OCI-LY3 (cell line): Measurements from ENCODE around the gene PRSS33.

Source experiments
- H2AFZ ChIP-seq: fragments of 200-600, 300-600 bp; shearing (Covaris generic); 2 replicates; pipeline ENCODE4 v1.6.0; 2014; ENCODE audit warnings: antibody characterized with exemption, low read depth, low read length
- H3K27ac ChIP-seq: fragments of 200-600, 300-600 bp; sonication (generic); 2 replicates; pipeline ENCODE4 v1.5.1; 2014; ENCODE audit warnings: mild to moderate bottlenecking, low read length, moderate library complexity, mixed read lengths
- H3K27me3 ChIP-seq: fragments of 200-600, 300-600 bp; sonication (generic); 2 replicates; pipeline ENCODE4 v1.6.1; 2014; ENCODE audit warnings: low read depth, low read length, mixed read lengths
- H3K36me3 ChIP-seq: fragments of 200-600, 300-600 bp; sonication (generic); replicated peaks from 2 replicates; pipeline ENCODE3; 2014; ENCODE audit warnings: low read depth, low read length, mixed read lengths
- H3K4me1 ChIP-seq: fragments of 300-600, 200-600 bp; sonication (generic); 2 replicates; pipeline ENCODE4 v1.6.1; 2014; ENCODE audit warnings: low read length, mixed read lengths
- H3K4me2 ChIP-seq: fragments of 200-600, 300-600 bp; sonication (generic); 2 replicates; pipeline ENCODE4 v1.6.1; 2014; ENCODE audit warnings: low read length, mixed read lengths
- H3K4me3 ChIP-seq: fragments of 300-600, 200-600 bp; sonication (generic); 2 replicates; pipeline ENCODE4 v1.5.1; 2014; ENCODE audit warnings: antibody characterized with exemption, mild to moderate bottlenecking, low read length, moderate library complexity
- H3K79me2 ChIP-seq: fragments of 300-600, 200-600 bp; shearing (Covaris generic); 2 replicates; pipeline ENCODE4 v1.6.1; 2014; ENCODE audit warnings: mild to moderate bottlenecking, low read length, mixed read lengths
- H3K9ac ChIP-seq: fragments of 300-600, 200-600 bp; shearing (Covaris generic); 2 replicates; pipeline ENCODE4 v1.6.0; 2014; ENCODE audit warnings: mild to moderate bottlenecking, low read length, moderate library complexity
- H3K9me3 ChIP-seq: fragments of 200-600, 300-600 bp; shearing (Covaris generic); 2 replicates; pipeline ENCODE4 v1.6.1; 2014; ENCODE audit warnings: low read length, mixed read lengths; ENCODE audit not compliant: insufficient read depth
- H4K20me1 ChIP-seq: fragments of 200-600, 300-600 bp; sonication (generic); 2 replicates; pipeline ENCODE4 v1.6.1; 2016; ENCODE audit warnings: low read length, mixed read lengths; ENCODE audit not compliant: insufficient read depth
- CTCF ChIP-seq: fragments of 200-600, 300-600 bp; sonication (generic); IDR thresholded peaks from 2 replicates; pipeline ENCODE4 v1.5.1; 2014; ENCODE audit warnings: antibody characterized with exemption, low read length, low read depth
- EZH2phosphoT487 ChIP-seq: fragments of 200-600 bp; shearing (Covaris generic); IDR thresholded peaks from 2 replicates; pipeline ENCODE4 v1.6.1; 2018; ENCODE audit warnings: antibody characterized with exemption, mixed run types, low read depth

Gene PRSS33

GRCh38 chr16:2763173-2763572, 24.2 kb downstream of the PRSS33 start:
- no peak overlapping the region for H3K27ac ChIP-seq
- H3K4me2 ChIP-seq: no peak overlapping the region
- peaks cover 94% of the 10 kb centered on the region for H3K36me3 ChIP-seq
- no peak overlapping the region for H3K4me3 ChIP-seq
- peaks cover 91% of the 10 kb centered on the region for H4K20me1 ChIP-seq
- H3K27me3 ChIP-seq: no peaks in the 10 kb centered on the region
- no peak overlapping the region for H3K9ac ChIP-seq
- TF ChIP-seq CTCF: no peak
- no peak for TF ChIP-seq EZH2phosphoT487
- H3K4me1 ChIP-seq: no peaks in the 10 kb centered on the region
- no peaks in the 10 kb centered on the region for H3K9me3 ChIP-seq
- H3K79me2 ChIP-seq: peaks cover 100% of the 10 kb centered on the region
- H2AFZ ChIP-seq: no peak overlapping the region

GRCh38 chr16:2762711-2763110, 24.6 kb downstream of the PRSS33 start:
- Histone ChIP-seq H3K4me3 (no peak overlapping the region), H3K9me3 (no peaks in the 10 kb centered on the region), H3K27ac (no peak overlapping the region), H3K36me3 (peaks cover 93% of the 10 kb centered on the region), H3K27me3 (no peaks in the 10 kb centered on the region), H4K20me1 (peaks cover 90% of the 10 kb centered on the region), H3K79me2 (peaks cover 100% of the 10 kb centered on the region), H3K4me1 (no peaks in the 10 kb centered on the region), H2AFZ (no peak overlapping the region), H3K9ac (no peak overlapping the region), H3K4me2 (no peak overlapping the region)
- TF ChIP-seq EZH2phosphoT487: no peak

GRCh38 chr16:2761886-2762583, 25.3 kb downstream of the PRSS33 start:
- Histone ChIP-seq H3K27ac (no peak overlapping the region), H3K4me2 (no peak overlapping the region), H2AFZ (no peak overlapping the region), H4K20me1 (peaks cover 90% of the 10 kb centered on the region), H3K27me3 (no peaks in the 10 kb centered on the region), H3K36me3 (peaks cover 93% of the 10 kb centered on the region), H3K9me3 (no peaks in the 10 kb centered on the region), H3K79me2 (peaks cover 100% of the 10 kb centered on the region), H3K9ac (no peak overlapping the region), H3K4me1 (no peaks in the 10 kb centered on the region), H3K4me3 (no peak overlapping the region)
- no peak for TF ChIP-seq CTCF
- no peak for TF ChIP-seq EZH2phosphoT487

GRCh38 chr16:2761472-2761871, 25.9 kb downstream of the PRSS33 start:
- Histone ChIP-seq H3K27me3 (no peaks in the 10 kb centered on the region), H3K4me3 (no peak overlapping the region), H3K9ac (no peak overlapping the region), H3K4me2 (no peak overlapping the region), H2AFZ (no peak overlapping the region), H3K9me3 (no peaks in the 10 kb centered on the region), H3K79me2 (peaks cover 100% of the 10 kb centered on the region), H3K27ac (no peak overlapping the region), H3K4me1 (peaks cover 2% of the 10 kb centered on the region; the same call in 1 of the 2 replicates), H4K20me1 (peaks cover 90% of the 10 kb centered on the region), H3K36me3 (peaks cover 91% of the 10 kb centered on the region)
- TF ChIP-seq CTCF (no peak), EZH2phosphoT487 (no peak)

- Histone ChIP-seq H3K4me3 (no peak overlapping the region), H3K9ac (no peak overlapping the region), H3K9me3 (no peaks in the 10 kb centered on the region), H3K4me2 (no peak overlapping the region), H3K4me1 (peaks cover 28% of the 10 kb centered on the region), H3K27ac (no peak overlapping the region), H4K20me1 (peaks cover 87% of the 10 kb centered on the region), H3K36me3 (peaks cover 88% of the 10 kb centered on the region), H3K27me3 (no peaks in the 10 kb centered on the region), H3K79me2 (peaks cover 99% of the 10 kb centered on the region), H2AFZ (no peak overlapping the region)
- TF ChIP-seq CTCF (no peak), EZH2phosphoT487 (no peak)
Measured at GRCh38 chr16:2757344-2757743, 30.0 kb downstream of the PRSS33 start.
